ENCODE data around the gene PAPPA.

GRCh38 chr9:116414374-116414773 lies 260.8 kb downstream of the PAPPA start:
- TF ChIP-seq CTCF (IDR thresholded peaks at IDR 0.05; ENCODE audit: insufficient read depth, low read length, poor library complexity, severe bottlenecking) (no peak), EZH2phosphoT487 (conservative IDR thresholded peaks at IDR 0.05; ENCODE audit: low read length) (no peak)

Measured in SU-DHL-6 (cell line).